Common myeloid progenitor, CD34-positive (primary cell): ENCODE results near the gene UNG.

ENCODE experiments used
- CTCF ChIA-PET: fragments of 350-600 bp; sonication (Branson Sonifier 250); formaldehyde crosslinking; loops from one replicate; lab custom pipeline; 2021; ENCODE audit warnings: antibody characterized with exemption; lab: Charles Lee
- POLR2A ChIA-PET: fragments of 350-600 bp; sonication (Branson Sonifier 250); formaldehyde crosslinking; loops from one replicate; lab custom pipeline; 2021; ENCODE audit warnings: antibody characterized with exemption; lab: Charles Lee
- DNase-seq, 3 donors: peaks; one replicate each; pipeline versions ENCODE4 v3.0.0 to v3.0.0-alpha.2; 2013
- H3K27ac ChIP-seq, 2 experiments: 1 replicate in 1 of 2; 2 replicates in 1 of 2; pipeline ENCODE4 v1.7.0; 2013; ENCODE audit warnings: inconsistent platforms in 2 of 2, low read length in 2 of 2, mild to moderate bottlenecking in 2 of 2, low read depth in 1 of 2, moderate library complexity in 1 of 2; ENCODE audit not compliant: severe bottlenecking in 2 of 2, insufficient read depth in 1 of 2, poor library complexity in 1 of 2
- H3K27me3 ChIP-seq, 5 experiments: replicated peaks in 2 of 5; 1 replicate in 3 of 5; 2 replicates in 2 of 5; pipeline versions ENCODE4 v1.6.1 to v1.7.0; 2013; ENCODE audit warnings: low read length in 4 of 5, mild to moderate bottlenecking in 2 of 5, moderate library complexity in 2 of 5, inconsistent platforms in 1 of 5; ENCODE audit not compliant: insufficient read depth in 5 of 5, control insufficient read depth in 4 of 5
- H3K36me3 ChIP-seq, 4 experiments: 1 replicate in 2 of 4; 2 replicates in 2 of 4; pipeline versions ENCODE4 v1.6.1 to v1.7.0; 2013; ENCODE audit warnings: low read length in 3 of 4, control low read depth in 1 of 4, mild to moderate bottlenecking in 1 of 4; ENCODE audit not compliant: control insufficient read depth in 4 of 4, insufficient read depth in 4 of 4
- H3K4me1 ChIP-seq, 4 experiments: 1 replicate in 3 of 4; 2 replicates in 1 of 4; pipeline versions ENCODE4 v1.6.1 to v1.7.1; 2013; ENCODE audit warnings: low read length in 3 of 4, mild to moderate bottlenecking in 3 of 4, control low read depth in 1 of 4, inconsistent platforms in 1 of 4, moderate library complexity in 1 of 4; ENCODE audit not compliant: control insufficient read depth in 4 of 4, insufficient read depth in 4 of 4; ENCODE audit errors: control extremely low read depth in 1 of 4
- H3K4me3 ChIP-seq, 7 experiments: 1 replicate in 4 of 7; 2 replicates in 3 of 7; pipeline versions ENCODE4 v1.5.1 to v1.7.0; 2013; ENCODE audit warnings: mild to moderate bottlenecking in 7 of 7, low read length in 6 of 7, moderate library complexity in 6 of 7, inconsistent platforms in 2 of 7, low read depth in 2 of 7, control low read depth in 1 of 7; ENCODE audit not compliant: insufficient read depth in 4 of 7, control insufficient read depth in 1 of 7; ENCODE audit errors: extremely low read depth in 1 of 7
- H3K9me3 ChIP-seq, 5 experiments: 1 replicate in 4 of 5; 2 replicates in 1 of 5; pipeline versions ENCODE4 v1.6.1 to v1.7.1; 2013; ENCODE audit warnings: low read length in 4 of 5, mild to moderate bottlenecking in 2 of 5, inconsistent platforms in 1 of 5, low read depth in 1 of 5, moderate library complexity in 1 of 5; ENCODE audit not compliant: control insufficient read depth in 4 of 5, insufficient read depth in 2 of 5; ENCODE audit errors: control extremely low read depth in 1 of 5
- WGBS: methylation state at CpG from one replicate; pipeline ENCODE4 v1.1.5; 2013; ENCODE audit not compliant: insufficient coverage; 5-methylcytosine and 5-hydroxymethylcytosine counted together

Gene UNG

GRCh38 chr12:109098651-109099050 is 1.3 kb downstream of the UNG start:
- Histone ChIP-seq H3K9me3 (no peaks in the 10 kb centered on the region), H3K27ac (peak overlapping the region; percentile 19 to 64), H3K4me3 (peak overlapping the region; percentile 78 to 93 (median 83)), H3K4me1 (peaks cover 3 to 21% (median 18%) of the 10 kb centered on the region in 4 experiments), H3K36me3 (peaks cover 3 to 44% (median 16%) of the 10 kb centered on the region in 4 experiments), H3K27me3 (no peaks in the 10 kb centered on the region)
- POLR2A ChIA-PET: no interaction called here
- CTCF ChIA-PET: interaction anchor here (1.0 to 1.8 kb wide), 4 partner anchors 8 to 18 kb away, joined by 3 to 10 read pairs (median 4); no protein-coding TSS in a partner anchor
- 10% methylated on average over 7 of the region's 8 CpGs for WGBS
- no peak for DNase-seq

GRCh38 chr12:109099431-109100020 is 2.1 kb downstream of the UNG start:
- no peaks in the 10 kb centered on the region for H3K9me3 ChIP-seq
- peak overlapping the region in 3 of 7 experiments; percentile 81 to 89 (median 83) for H3K4me3 ChIP-seq
- no peaks in the 10 kb centered on the region for H3K27me3 ChIP-seq
- 86% methylated on average over 6 of the region's 12 CpGs for WGBS
- peak in 1 of 3 donors; percentile 13 for DNase-seq
- peaks cover 5 to 52% (median 22%) of the 10 kb centered on the region in 4 experiments for H3K36me3 ChIP-seq
- peaks cover 3 to 20% (median 18%) of the 10 kb centered on the region in 4 experiments for H3K4me1 ChIP-seq
- POLR2A ChIA-PET: no interaction called here
- no peak overlapping the region for H3K27ac ChIP-seq
- CTCF ChIA-PET: interaction anchor here (1.0 to 1.8 kb wide), 4 partner anchors 7 to 17 kb away, joined by 3 to 10 read pairs (median 4); no protein-coding TSS in a partner anchor

DNA sequence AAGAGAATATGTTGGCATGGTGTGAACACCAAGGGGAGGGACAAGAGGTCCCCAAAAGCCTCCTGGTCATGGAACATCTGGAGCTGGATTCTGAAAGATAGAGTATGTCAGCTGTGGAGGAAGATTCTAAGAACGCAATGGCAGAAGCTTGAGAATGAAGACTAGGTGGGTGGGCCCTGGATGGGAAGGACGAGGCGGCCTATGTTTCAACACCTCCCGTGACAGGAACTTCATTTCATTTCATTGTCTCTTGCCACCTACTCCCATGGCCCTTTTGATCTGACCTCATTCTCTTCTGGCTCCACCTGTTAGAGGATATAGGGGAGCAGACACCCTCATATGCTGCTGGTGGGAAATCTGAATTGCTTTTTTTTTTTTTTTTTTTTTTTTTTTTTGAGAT is 3.3 kb downstream of the UNG start:
- POLR2A ChIA-PET: no interaction called here
- 100% methylated on average over 1 of the region's 4 CpGs for WGBS
- no peak overlapping the region for H3K4me3 ChIP-seq

DNA sequence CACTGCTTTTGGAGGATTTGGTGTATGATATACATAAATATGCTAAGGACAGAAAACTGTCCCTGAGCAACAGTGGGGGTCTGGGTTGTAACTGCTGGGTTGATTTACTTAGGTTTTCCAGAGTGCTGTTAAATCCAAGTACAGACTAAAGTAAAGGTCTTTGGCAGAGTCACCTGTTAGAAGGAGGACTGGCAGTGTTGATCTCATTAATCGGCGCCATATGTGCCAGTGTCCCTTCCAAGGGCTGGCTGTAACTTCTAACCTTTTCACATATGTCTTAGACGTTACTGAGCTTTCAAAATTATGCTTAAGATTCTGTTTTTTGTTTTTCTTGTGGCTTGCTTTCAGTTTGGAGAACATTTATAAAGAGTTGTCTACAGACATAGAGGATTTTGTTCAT is 5.1 kb downstream of the UNG start:
- H3K9me3 ChIP-seq: no peaks in the 10 kb centered on the region
- ChIA-PET POLR2A (no interaction called here), CTCF (interaction anchor here (1.6 kb wide), 1 partner anchor 9 kb away, joined by 7 read pairs; no protein-coding TSS in a partner anchor)
- H3K36me3 ChIP-seq: peaks cover 10 to 72% (median 38%) of the 10 kb centered on the region in 4 experiments
- H3K27ac ChIP-seq: no peak overlapping the region
- no peaks in the 10 kb centered on the region for H3K27me3 ChIP-seq
- no peak overlapping the region for H3K4me3 ChIP-seq
- DNase-seq: no peak
- peaks cover 3 to 17% (median 13%) of the 10 kb centered on the region in 4 experiments for H3K4me1 ChIP-seq
- WGBS: 88% methylated on average over 3 of the region's 3 CpGs

More for the DNA sequence above, 3.3 kb downstream of the UNG start:
- peaks cover 3 to 20% (median 18%) of the 10 kb centered on the region in 4 experiments for H3K4me1 ChIP-seq
- peaks cover 9 to 63% (median 30%) of the 10 kb centered on the region in 4 experiments for H3K36me3 ChIP-seq
- H3K27me3 ChIP-seq: no peaks in the 10 kb centered on the region
- DNase-seq: no peak
- no peaks in the 10 kb centered on the region for H3K9me3 ChIP-seq
- H3K27ac ChIP-seq: no peak overlapping the region
- CTCF ChIA-PET: interaction anchor here (1.0 to 1.5 kb wide), 3 partner anchors 8 to 14 kb away, joined by 3 to 5 read pairs (median 4); no protein-coding TSS in a partner anchor

DNA sequence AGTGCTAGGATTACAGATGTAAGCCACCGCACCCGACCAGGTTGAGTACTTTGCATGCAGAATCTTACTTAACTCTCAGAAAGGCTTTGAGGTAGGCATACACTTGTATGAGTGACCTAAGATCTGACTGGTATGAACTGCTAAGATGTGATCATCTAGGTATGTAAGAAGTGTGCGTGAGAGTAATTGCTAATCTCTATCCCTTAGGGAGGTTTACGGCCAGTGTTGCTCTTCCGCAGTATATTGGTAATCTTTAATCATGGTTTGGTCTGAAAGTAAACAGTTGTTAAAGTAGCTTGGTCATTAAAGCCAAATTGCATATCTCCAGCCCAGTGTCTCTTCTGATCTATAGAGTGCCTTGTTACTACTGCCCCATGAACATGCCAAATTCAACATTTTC is 7.8 kb downstream of the UNG start:
- Histone ChIP-seq H3K36me3 (peaks cover 13 to 72% (median 47%) of the 10 kb centered on the region in 4 experiments), H3K27me3 (no peaks in the 10 kb centered on the region), H3K27ac (no peak overlapping the region), H3K9me3 (no peaks in the 10 kb centered on the region), H3K4me3 (no peak overlapping the region), H3K4me1 (no peaks in the 10 kb centered on the region)
- WGBS: 97% methylated on average over 4 of the region's 5 CpGs
- CTCF ChIA-PET: no interaction called here
- DNase-seq: no peak
- POLR2A ChIA-PET: no interaction called here

GRCh38 chr12:109109746-109110350 is 12.5 kb downstream of the UNG start:
- H3K4me1 ChIP-seq: peaks cover 0 to 10% (median 4%) of the 10 kb centered on the region in 4 experiments
- ChIA-PET CTCF (interaction anchor here (0.7 to 1.4 kb wide), 3 partner anchors 10 to 94 kb away, joined by 3 read pairs; no protein-coding TSS in a partner anchor), POLR2A (no interaction called here)
- H3K4me3 ChIP-seq: no peak overlapping the region
- H3K27me3 ChIP-seq: no peaks in the 10 kb centered on the region
- no peak overlapping the region for H3K27ac ChIP-seq
- H3K9me3 ChIP-seq: no peaks in the 10 kb centered on the region
- 100% methylated on average over 2 of the region's 6 CpGs for WGBS
- peaks cover 7 to 44% (median 23%) of the 10 kb centered on the region in 4 experiments for H3K36me3 ChIP-seq
- DNase-seq: no peak
